Activated naive CD8-positive, alpha-beta T cell treated with anti-CD3 and anti-CD28 coated beads, Interleukin-2, amount 10 ng/mL, durations not matched to agents 7 days and 5 days (primary cell): ENCODE measurements around the gene SGCA. TPM values are rescaled to one million over a fixed set of nuclear protein-coding genes. Genes with fewer than 3 reads are reported as not detected.
A peak's percentile ranks its signal among the peaks of the same experiment; 100 is the strongest.

Experiments used
- ATAC-seq: fragments of 150-1000 bp; cut with Tn5 transposase; one replicate; pipeline ENCODE4 v1.10.0; 2021; ENCODE audit warnings: low read depth, moderate library complexity
- POLR2A ChIA-PET: fragments of 350-600 bp; sonication (Branson Sonifier 250); formaldehyde crosslinking; loops from one replicate; lab custom pipeline; 2021; ENCODE audit warnings: antibody characterized with exemption; lab: Charles Lee
- DNase-seq: peaks from one replicate; pipeline ENCODE4 v3.0.0; 2021
- H3K27ac Mint-ChIP-seq: one replicate; pipeline ENCODE4 v1.8.0; 2022; ENCODE audit warnings: mild to moderate bottlenecking, mixed read lengths
- H3K27me3 Mint-ChIP-seq: one replicate; pipeline ENCODE4 v1.8.0; 2022; ENCODE audit warnings: mild to moderate bottlenecking, moderate library complexity, mixed read lengths
- H3K36me3 Mint-ChIP-seq: one replicate; pipeline ENCODE4 v1.8.0; 2021; ENCODE audit warnings: mild to moderate bottlenecking, mixed read lengths
- H3K4me1 Mint-ChIP-seq: one replicate; pipeline ENCODE4 v1.8.0; 2021; ENCODE audit warnings: mixed read lengths
- H3K4me3 Mint-ChIP-seq: one replicate; pipeline ENCODE4 v1.8.0; 2022; ENCODE audit warnings: mild to moderate bottlenecking, moderate library complexity, mixed read lengths
- H3K9me3 Mint-ChIP-seq: one replicate; pipeline ENCODE4 v1.8.0; 2021; ENCODE audit warnings: mixed read lengths
- total RNA-seq, 2 experiments: library from RNA; stranded (reverse); gene quantifications; one replicate each; pipeline ENCODE4 v1.2.3, GENCODE V29; 2021

Gene SGCA
- total RNA-seq, 2 experiments from 2014 or later: not detected

- H3K4me1 Mint-ChIP-seq: peaks cover 6% of the 10 kb centered on the region
- ATAC-seq (no peak), DNase-seq (no peak)
- H3K27ac Mint-ChIP-seq: peak overlapping the region; percentile 38
- H3K4me3 Mint-ChIP-seq: no peak overlapping the region
- POLR2A ChIA-PET: interaction anchor here (1.5 kb wide), 1 partner anchor 17 kb away, joined by 4 read pairs; no protein-coding TSS in a partner anchor
- no peaks in the 10 kb centered on the region for H3K9me3 Mint-ChIP-seq
- peaks cover 15% of the 10 kb centered on the region for H3K27me3 Mint-ChIP-seq
- no peaks in the 10 kb centered on the region for H3K36me3 Mint-ChIP-seq
Measured at GRCh38 chr17:50194934-50195865, 29.4 kb downstream of the SGCA start.

- Mint-ChIP-seq H3K27me3 (peaks cover 21% of the 10 kb centered on the region), H3K4me3 (no peak overlapping the region), H3K27ac (no peak overlapping the region), H3K4me1 (peaks cover 11% of the 10 kb centered on the region), H3K36me3 (no peaks in the 10 kb centered on the region), H3K9me3 (no peaks in the 10 kb centered on the region)
- DNase-seq (no peak), ATAC-seq (no peak)
- POLR2A ChIA-PET: interaction anchor here (1.5 to 1.9 kb wide), 2 partner anchors 18 to 27 kb away, joined by 4 to 8 read pairs; no protein-coding TSS in a partner anchor
Measured at GRCh38 chr17:50196036-50196435, 30.2 kb downstream of the SGCA start.

GRCh38 chr17:50196826-50197225 lies 31.0 kb downstream of the SGCA start:
- H3K27ac Mint-ChIP-seq: no peak overlapping the region
- H3K9me3 Mint-ChIP-seq: no peaks in the 10 kb centered on the region
- H3K4me3 Mint-ChIP-seq: no peak overlapping the region
- ATAC-seq (no peak), DNase-seq (no peak)
- H3K36me3 Mint-ChIP-seq: no peaks in the 10 kb centered on the region
- POLR2A ChIA-PET: interaction anchor here (1.5 to 1.9 kb wide), 2 partner anchors 19 to 27 kb away, joined by 4 to 8 read pairs; no protein-coding TSS in a partner anchor
- H3K27me3 Mint-ChIP-seq: peaks cover 29% of the 10 kb centered on the region
- H3K4me1 Mint-ChIP-seq: peaks cover 14% of the 10 kb centered on the region

DNA sequence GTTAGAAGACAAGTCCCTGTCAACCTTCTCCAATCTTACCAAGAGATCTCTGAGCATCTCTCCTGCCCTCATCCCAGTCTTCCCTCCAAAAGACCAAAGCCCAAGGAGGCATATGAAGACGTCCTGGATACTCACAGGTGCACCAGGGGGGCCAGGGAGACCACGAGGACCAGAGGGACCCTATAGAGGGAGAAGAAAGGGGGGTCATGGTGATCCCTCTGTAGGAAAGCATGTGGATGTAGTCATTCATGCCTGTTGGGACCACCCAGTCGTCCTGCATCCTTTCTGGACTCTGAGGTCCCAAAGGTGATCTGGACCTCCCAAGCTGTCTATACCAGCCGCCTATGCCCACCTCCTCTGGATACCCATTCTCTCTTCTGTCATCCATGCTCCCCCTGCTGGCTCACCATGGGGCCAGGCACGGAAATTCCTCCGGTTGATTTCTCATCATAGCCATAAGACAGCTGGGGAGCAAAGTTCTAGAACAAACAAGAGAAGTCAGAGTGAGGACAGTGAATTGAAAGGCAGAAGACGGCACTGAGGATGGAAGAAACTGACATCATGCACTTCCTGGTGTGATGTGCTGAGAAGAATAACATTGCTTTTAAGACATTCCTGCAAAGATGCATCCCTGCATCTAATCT lies 32.3 kb downstream of the SGCA start:
- no peak overlapping the region for H3K4me3 Mint-ChIP-seq
- no peak for ATAC-seq

GRCh38 chr17:50199211-50199802 lies 33.5 kb downstream of the SGCA start:
- H3K4me3 Mint-ChIP-seq: peak overlapping the region; percentile 33
- H3K36me3 Mint-ChIP-seq: no peaks in the 10 kb centered on the region
- peaks cover 46% of the 10 kb centered on the region for H3K27me3 Mint-ChIP-seq
- H3K27ac Mint-ChIP-seq: no peak overlapping the region
- POLR2A ChIA-PET: interaction anchor here (0.6 to 1.4 kb wide), 5 partner anchors 10 to 75 kb away, joined by 3 to 5 read pairs (median 3); no protein-coding TSS in a partner anchor
- H3K9me3 Mint-ChIP-seq: no peaks in the 10 kb centered on the region
- H3K4me1 Mint-ChIP-seq: peaks cover 14% of the 10 kb centered on the region
- ATAC-seq: no peak
- no peak for DNase-seq

More for the DNA sequence above, 32.3 kb downstream of the SGCA start:
- Mint-ChIP-seq H3K27ac (no peak overlapping the region), H3K27me3 (peaks cover 41% of the 10 kb centered on the region), H3K9me3 (no peaks in the 10 kb centered on the region), H3K36me3 (no peaks in the 10 kb centered on the region), H3K4me1 (peaks cover 14% of the 10 kb centered on the region)
- DNase-seq: peak; percentile 65
- POLR2A ChIA-PET: no interaction called here

GRCh38 chr17:50199803-50200456 lies 34.1 kb downstream of the SGCA start:
- H3K9me3 Mint-ChIP-seq: no peaks in the 10 kb centered on the region
- POLR2A ChIA-PET: interaction anchor here (0.6 to 1.4 kb wide), 9 partner anchors 9 to 172 kb away, joined by 3 to 5 read pairs (median 3); no protein-coding TSS in a partner anchor
- ATAC-seq (peak; percentile 69), DNase-seq (peak; percentile 60)
- H3K27me3 Mint-ChIP-seq: peaks cover 48% of the 10 kb centered on the region
- H3K4me3 Mint-ChIP-seq: peak overlapping the region; percentile 81
- peak overlapping the region; percentile 54 for H3K27ac Mint-ChIP-seq
- peaks cover 14% of the 10 kb centered on the region for H3K4me1 Mint-ChIP-seq
- no peaks in the 10 kb centered on the region for H3K36me3 Mint-ChIP-seq

GRCh38 chr17:50200457-50201275 lies 34.9 kb downstream of the SGCA start:
- Mint-ChIP-seq H3K27ac (peak overlapping the region; percentile 54), H3K4me1 (peaks cover 14% of the 10 kb centered on the region), H3K36me3 (no peaks in the 10 kb centered on the region), H3K27me3 (peaks cover 56% of the 10 kb centered on the region), H3K4me3 (peak overlapping the region; percentile 81), H3K9me3 (no peaks in the 10 kb centered on the region)
- DNase-seq (peak; percentile 88), ATAC-seq (peak; percentile 78)
- POLR2A ChIA-PET: interaction anchor here (0.7 to 1.4 kb wide), 8 partner anchors 9 to 171 kb away, joined by 3 to 5 read pairs (median 3); no protein-coding TSS in a partner anchor

- Mint-ChIP-seq H3K36me3 (no peaks in the 10 kb centered on the region), H3K4me1 (peaks cover 14% of the 10 kb centered on the region), H3K27ac (peak within 1 kb of the TSS; percentile 44), H3K27me3 (peaks cover 63% of the 10 kb centered on the region), H3K9me3 (no peaks in the 10 kb centered on the region), H3K4me3 (peak within 1 kb of the TSS; percentile 81)
- ATAC-seq (no peak), DNase-seq (no peak)
- POLR2A ChIA-PET: interaction anchor here (1.0 to 1.4 kb wide), 2 partner anchors 12 to 72 kb away, joined by 3 to 4 read pairs; no protein-coding TSS in a partner anchor
Measured at GRCh38 chr17:50201276-50201854, 35.6 kb downstream of the SGCA start, which contains the start of gene COL1A1. Gene COL1A1, minus strand, starts transcription at chr17:50201631. Its CDS starts 118 bp downstream, at chr17:50201513.

DNA sequence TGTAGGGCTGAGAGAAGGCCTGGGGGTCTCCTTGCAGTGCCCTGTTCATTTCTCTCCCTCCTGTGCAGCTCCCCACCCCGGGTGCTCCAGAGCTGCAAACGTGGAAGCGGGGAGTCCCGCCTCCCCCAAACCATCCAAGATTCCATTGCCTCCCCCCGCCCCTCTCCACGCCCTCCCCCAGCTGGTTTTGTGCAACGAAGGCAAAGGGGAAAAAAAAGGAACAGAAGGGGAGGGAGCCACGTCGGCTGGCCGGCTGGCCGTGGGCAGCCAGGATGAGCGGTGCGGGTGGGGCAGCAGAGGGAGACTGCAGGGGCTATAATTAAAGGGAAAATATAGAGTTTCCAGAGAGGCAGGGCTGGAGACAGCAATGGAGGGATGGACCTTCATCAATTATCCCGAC lies 37.3 kb downstream of the SGCA start:
- Mint-ChIP-seq H3K4me1 (peaks cover 17% of the 10 kb centered on the region), H3K36me3 (no peaks in the 10 kb centered on the region), H3K27me3 (peaks cover 75% of the 10 kb centered on the region), H3K4me3 (no peak overlapping the region), H3K27ac (no peak overlapping the region), H3K9me3 (no peaks in the 10 kb centered on the region)
- no peak for DNase-seq
- POLR2A ChIA-PET: interaction anchor here (0.6 kb wide), 1 partner anchor 95 kb away, joined by 3 read pairs; no protein-coding TSS in a partner anchor
- no peak for ATAC-seq

DNA sequence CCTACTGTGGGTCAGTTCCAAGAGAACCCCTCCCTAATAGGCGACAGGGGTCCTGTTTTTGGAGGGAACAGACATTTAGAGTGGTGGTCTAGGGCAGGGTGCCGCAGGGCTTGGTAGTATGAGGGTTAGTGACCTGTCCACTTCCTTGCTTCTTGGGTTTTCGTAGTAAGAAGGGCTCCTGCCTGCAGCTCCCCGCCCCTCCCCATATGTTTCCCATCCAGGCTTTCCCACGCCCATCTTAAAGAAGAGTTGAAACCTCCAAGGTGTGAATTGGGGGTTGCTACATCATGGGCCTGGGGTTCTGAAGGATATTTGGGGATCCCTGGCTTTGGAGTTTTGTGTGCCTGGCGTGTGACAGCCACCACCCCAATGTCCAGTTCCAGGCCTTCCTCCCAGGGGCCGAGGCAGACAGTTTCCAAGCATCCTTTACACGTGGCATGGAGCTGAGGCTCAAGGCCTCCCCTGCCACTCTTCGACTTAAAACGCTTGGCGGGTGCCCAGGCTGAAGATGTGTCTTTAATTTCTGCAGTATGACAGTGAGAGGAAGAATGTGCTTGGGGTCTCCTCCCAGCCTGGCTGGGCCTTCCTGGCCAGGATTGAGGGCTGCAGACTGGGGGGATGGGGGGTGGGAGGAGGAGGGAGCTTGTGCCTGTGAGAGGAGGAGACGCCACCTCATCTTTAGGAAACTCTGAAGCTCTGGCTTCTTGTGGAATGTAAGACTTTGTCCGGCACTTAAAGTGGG lies 38.0 kb downstream of the SGCA start:
- POLR2A ChIA-PET: interaction anchor here (1.0 to 1.3 kb wide), 2 partner anchors 64 to 66 kb away, joined by 3 read pairs; no protein-coding TSS in a partner anchor
- ATAC-seq (no peak), DNase-seq (no peak)
- Mint-ChIP-seq H3K9me3 (no peaks in the 10 kb centered on the region), H3K4me1 (peaks cover 15% of the 10 kb centered on the region), H3K36me3 (no peaks in the 10 kb centered on the region), H3K27me3 (peaks cover 71% of the 10 kb centered on the region), H3K4me3 (no peak overlapping the region), H3K27ac (no peak overlapping the region)

GRCh38 chr17:50204431-50204830 lies 38.6 kb downstream of the SGCA start:
- ATAC-seq: no peak
- Mint-ChIP-seq H3K9me3 (no peaks in the 10 kb centered on the region), H3K36me3 (no peaks in the 10 kb centered on the region), H3K4me3 (no peak overlapping the region), H3K27ac (no peak overlapping the region), H3K4me1 (peaks cover 15% of the 10 kb centered on the region), H3K27me3 (peaks cover 73% of the 10 kb centered on the region)
- POLR2A ChIA-PET: interaction anchor here (1.0 to 1.3 kb wide), 2 partner anchors 63 to 65 kb away, joined by 3 read pairs; no protein-coding TSS in a partner anchor
- DNase-seq: no peak
